HepG2 (cell line): ENCODE measurements around the gene UROD. TPM values are rescaled to one million over a fixed set of nuclear protein-coding genes. Genes with fewer than 3 reads are reported as not detected.

Experiments
- ATAC-seq: fragments of 200-7000 bp; cut with Tn5 transposase; 3 replicates; pipeline ENCODE4 v1.9.1; 2020; ENCODE audit warnings: mild to moderate bottlenecking, moderate library complexity
- BruUV-seq: library from RNA; stranded (reverse); fragments of 400-500 nt; replicated peaks from 2 replicates; lab custom pipeline; 2021; lab: Mats Ljungman, UMichigan
- CTCF ChIA-PET: fragments of 300-600 bp; formaldehyde crosslinking; extraction: SDS; loops from one replicate; lab custom pipeline; 2021; ENCODE audit warnings: low total read pairs, inconsistent platforms, low intra/inter-chr PET ratio; lab: Yijun Ruan, JAX
- POLR2A ChIA-PET: fragments of 350-600 bp; sonication (Branson Sonifier 250); formaldehyde crosslinking; loops from one replicate; lab custom pipeline; 2020; ENCODE audit warnings: antibody characterized with exemption, inconsistent platforms; lab: Yijun Ruan, JAX
- DNase-seq: peaks from one replicate; pipeline ENCODE4 v3.0.0-alpha.2; 2015; ENCODE audit warnings: low spot score
- FAIRE-seq: peaks from 3 replicates; lab custom pipeline; 2011; peaks lifted over from hg19 to GRCh38; lab: Jason Lieb, UNC
- H2AFZ ChIP-seq: one replicate; pipeline ENCODE4 v1.6.1; 2011; ENCODE audit warnings: low read length, inconsistent platforms
- H3K27ac ChIP-seq: fragments of 300-600 bp; 3 replicates; pipeline ENCODE4 v1.8.0; 2011; ENCODE audit warnings: mixed run types, mild to moderate bottlenecking, mixed read lengths, low read length, inconsistent platforms; ENCODE audit not compliant: insufficient read depth; ENCODE audit errors: extremely low read length
- H3K27me3 ChIP-seq, 2 experiments: fragments of 200-600 bp in 1 of 2; 2 replicates in 1 of 2; 3 replicates in 1 of 2; pipeline versions ENCODE4 v1.6.0 to v1.8.0; 2011; ENCODE audit warnings: low read length in 2 of 2, mild to moderate bottlenecking in 2 of 2, moderate library complexity in 2 of 2, inconsistent platforms in 1 of 2; ENCODE audit not compliant: insufficient read depth in 2 of 2, control insufficient read depth in 1 of 2
- H3K36me3 ChIP-seq, 2 experiments: fragments of 200-600 bp in 1 of 2; replicated peaks in 1 of 2; 2 replicates in 1 of 2; 3 replicates in 1 of 2; pipeline versions ENCODE4 v1.5.1 to v1.8.0; 2011; ENCODE audit warnings: low read length in 2 of 2, inconsistent platforms in 1 of 2; ENCODE audit not compliant: insufficient read depth in 2 of 2, control insufficient read depth in 1 of 2
- H3K4me1 ChIP-seq: 2 replicates; pipeline ENCODE4 v1.5.1; 2012; ENCODE audit warnings: low read length, inconsistent platforms; ENCODE audit not compliant: insufficient read depth
- H3K4me2 ChIP-seq: 2 replicates; pipeline ENCODE4 v1.6.0; 2011; ENCODE audit warnings: low read depth, low read length, inconsistent platforms
- H3K4me3 ChIP-seq, 3 experiments: fragments of 200-600 bp in 1 of 3; sonication (generic), shearing (Covaris generic) in 1 of 3; replicated peaks in 1 of 3; 2 replicates each; pipeline ENCODE4 v1.5.1; 2011 to 2016; ENCODE audit warnings: low read length in 3 of 3, inconsistent platforms in 2 of 3, low read depth in 2 of 3, mild to moderate bottlenecking in 2 of 3, control low read depth in 1 of 3, mixed read lengths in 1 of 3; ENCODE audit not compliant: insufficient read depth in 1 of 3
- H3K79me2 ChIP-seq: one replicate; pipeline ENCODE4 v1.6.1; 2011; ENCODE audit warnings: low read length, inconsistent platforms; ENCODE audit not compliant: insufficient read depth
- H3K9ac ChIP-seq: 2 replicates; pipeline ENCODE4 v1.6.0; 2011; ENCODE audit warnings: mild to moderate bottlenecking, low read depth, low read length, inconsistent platforms; ENCODE audit not compliant: insufficient read depth
- H3K9me3 ChIP-seq: 2 replicates; pipeline ENCODE4 v1.5.1; 2012; ENCODE audit warnings: mild to moderate bottlenecking, low read length
- H4K20me1 ChIP-seq: 2 replicates; pipeline ENCODE4 v1.6.0; 2011; ENCODE audit warnings: inconsistent platforms, mild to moderate bottlenecking, low read length, moderate library complexity; ENCODE audit not compliant: insufficient read depth
- FOXJ3 ChIP-seq: sonication (generic); formaldehyde crosslinking; IDR thresholded peaks from 2 replicates; pipeline ENCODE4 v1.4.0; 2020; ENCODE audit warnings: missing genetic modification reagents, mild to moderate bottlenecking, borderline replicate concordance
- GPN1 ChIP-seq: sonication (generic); formaldehyde crosslinking; IDR thresholded peaks from 2 replicates; pipeline ENCODE4 v1.5.1; 2020; ENCODE audit warnings: missing genetic modification reagents, borderline replicate concordance
- KLF11 ChIP-seq: IDR thresholded peaks from 2 replicates; pipeline ENCODE4 v1.6.1; 2016; ENCODE audit warnings: missing compliant biosample characterization
- REST ChIP-seq, 2 experiments: IDR thresholded peaks; 2 replicates each; pipeline ENCODE4 v1.6.1; 2011 to 2012; ENCODE audit warnings: low read length in 2 of 2, borderline replicate concordance in 1 of 2, low read depth in 1 of 2, mild to moderate bottlenecking in 1 of 2, moderate library complexity in 1 of 2
- SMARCC2 ChIP-seq: fragments of 450-650 bp; IDR thresholded peaks from 2 replicates; pipeline ENCODE4 v1.6.1; 2017; ENCODE audit warnings: antibody characterized with exemption, mild to moderate bottlenecking
- TAF1 ChIP-seq: sonication (generic); formaldehyde crosslinking; IDR thresholded peaks from 2 replicates; pipeline ENCODE4 v1.4.0; 2020; ENCODE audit warnings: missing genetic modification reagents
- TBX2 ChIP-seq: sonication (generic); formaldehyde crosslinking; IDR thresholded peaks from 2 replicates; pipeline ENCODE4 v1.5.0; 2020; ENCODE audit warnings: missing genetic modification reagents, mild to moderate bottlenecking, borderline replicate concordance
- ZNF614 ChIP-seq: IDR thresholded peaks from 2 replicates; pipeline ENCODE4 v1.6.1; 2018; ENCODE audit warnings: missing biosample characterization, missing genetic modification reagents, inconsistent platforms, borderline replicate concordance
- ZNF709 ChIP-seq: sonication (generic); formaldehyde crosslinking; IDR thresholded peaks from 2 replicates; pipeline ENCODE4 v1.5.0; 2020; ENCODE audit warnings: mild to moderate bottlenecking, missing genetic modification reagents
- ZNF878 ChIP-seq: sonication (generic); formaldehyde crosslinking; IDR thresholded peaks from 2 replicates; pipeline ENCODE4 v1.8.1; 2023; ENCODE audit warnings: mild to moderate bottlenecking, missing genetic modification reagents, moderate library complexity
- WGBS: methylation state at CpG from one replicate; pipeline ENCODE4 v1.1.6; 2017; ENCODE audit warnings: low lambda C conversion rate; 5-methylcytosine and 5-hydroxymethylcytosine counted together
- in situ Hi-C: cut with HindIII; loops from 2 replicates; pipeline ENCODE4 v1.10.0; 2017; ENCODE audit warnings: low pct_unique_long_range_greater_than_20kb; ENCODE audit not compliant: extremely low pct_ligation_motif_present
- intact Hi-C: fragments of 100-400 bp; cut with micrococcal nuclease; formaldehyde crosslinking; loops from one replicate; pipeline ENCODE4 v1.10.0; 2022; ENCODE audit not compliant: unreplicated experiment
- polyA plus RNA-seq, 8 experiments: library from polyadenylated mRNA; depleted of rRNA in 3 of 8; stranded (reverse) in 7 of 8; unstranded in 1 of 8; fragments of >200 nt; fragmentation: Illumina TruSeq in 4 of 8; extraction: Trizol in 4 of 8; gene quantifications; 2 replicates each; pipeline versions ENCODE4 v1.2.1 to v1.2.3, GENCODE V29; 2011 to 2016; ENCODE audit warnings: low read depth in 4 of 8, missing spikeins in 1 of 8, mixed read lengths in 1 of 8; ENCODE audit not compliant: insufficient read depth in 1 of 8
- total RNA-seq, 5 experiments: library from RNA; depleted of rRNA; stranded (reverse); fragments of >200 nt; fragmentation: Illumina TruSeq; extraction: Trizol; gene quantifications; 2 replicates each; pipeline ENCODE4 v1.2.3, GENCODE V29; 2016; ENCODE audit warnings: low read depth in 1 of 5
- TF ChIP-seq, protein P1 (sequence below): sonication (generic); formaldehyde crosslinking; IDR thresholded peaks from 2 replicates; pipeline ENCODE4 v1.9.0; 2021; ENCODE audit warnings: missing genetic modification reagents, borderline replicate concordance
- TF ChIP-seq, protein P2 (sequence below): sonication (generic); formaldehyde crosslinking; IDR thresholded peaks from 2 replicates; pipeline ENCODE4 v1.8.1; 2023; ENCODE audit warnings: mild to moderate bottlenecking, missing genetic modification reagents
- TF ChIP-seq, protein P3 (sequence below): sonication (generic); formaldehyde crosslinking; IDR thresholded peaks from 2 replicates; pipeline ENCODE4 v1.4.0; 2020; ENCODE audit warnings: missing genetic modification reagents, borderline replicate concordance

UROD gene
- total and polyA plus RNA-seq, 2 of the 13 experiments (the other 11 are each of a cell fraction or from before 2014, with no cell fraction given): 162 to 171 TPM

DNA sequence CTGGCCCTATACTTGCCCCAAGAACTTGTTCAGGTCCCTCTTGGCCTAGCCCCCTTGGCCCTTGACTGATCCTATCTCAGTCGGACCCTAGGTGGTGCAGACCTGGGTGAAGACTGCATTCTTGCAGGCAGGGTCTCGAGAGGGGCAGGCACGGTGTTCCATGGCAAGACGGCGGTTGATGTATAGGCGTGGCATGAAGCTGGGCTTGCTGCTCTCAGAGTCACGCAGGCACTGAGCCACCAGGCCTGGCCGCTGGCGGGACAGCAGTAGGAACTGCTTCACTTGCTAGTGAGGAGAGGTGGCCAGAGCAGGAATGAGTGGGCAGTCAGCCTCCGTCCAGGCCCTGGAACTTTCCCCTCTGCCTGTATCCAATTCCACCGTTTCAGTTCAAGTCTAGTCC, 4.7 kb upstream of the UROD start (continued):
- TF ChIP-seq KLF11 (CRISPR knock-in tag): no peak
- no peak for TF ChIP-seq ZNF614 (CRISPR knock-in tag)
- TF ChIP-seq ZNF878 (CRISPR knock-in tag): no peak
- TF ChIP-seq, protein P1, sequence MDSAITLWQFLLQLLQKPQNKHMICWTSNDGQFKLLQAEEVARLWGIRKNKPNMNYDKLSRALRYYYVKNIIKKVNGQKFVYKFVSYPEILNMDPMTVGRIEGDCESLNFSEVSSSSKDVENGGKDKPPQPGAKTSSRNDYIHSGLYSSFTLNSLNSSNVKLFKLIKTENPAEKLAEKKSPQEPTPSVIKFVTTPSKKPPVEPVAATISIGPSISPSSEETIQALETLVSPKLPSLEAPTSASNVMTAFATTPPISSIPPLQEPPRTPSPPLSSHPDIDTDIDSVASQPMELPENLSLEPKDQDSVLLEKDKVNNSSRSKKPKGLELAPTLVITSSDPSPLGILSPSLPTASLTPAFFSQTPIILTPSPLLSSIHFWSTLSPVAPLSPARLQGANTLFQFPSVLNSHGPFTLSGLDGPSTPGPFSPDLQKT (CRISPR knock-in tag): no peak

DNA sequence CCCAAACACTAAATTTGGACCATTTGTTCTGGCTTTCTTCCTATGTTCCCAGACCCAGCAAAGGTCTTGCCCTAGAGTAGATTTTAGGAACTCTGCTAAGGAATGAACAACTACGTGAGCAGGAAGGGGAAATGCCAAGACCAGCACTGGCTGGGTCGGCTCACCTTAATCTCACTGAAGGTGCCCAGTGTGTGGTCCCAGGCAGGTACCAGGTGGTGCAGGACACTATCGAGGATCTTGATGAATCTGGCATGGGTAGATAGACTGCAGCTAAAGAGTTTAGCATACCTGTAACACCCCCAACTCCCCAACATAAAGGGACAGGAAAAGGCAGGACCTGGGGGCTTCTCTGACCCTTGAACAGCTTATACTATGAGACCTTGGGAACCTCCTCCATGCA, 4.0 kb upstream of the UROD start:
- Histone ChIP-seq H4K20me1 (no peaks in the 10 kb centered on the region), H3K4me2 (no peak overlapping the region), H3K9me3 (no peaks in the 10 kb centered on the region), H3K27me3 (no peaks in the 10 kb centered on the region; a peak in 1 of 5 replicates), H3K4me1 (peaks cover 13% of the 10 kb centered on the region), H3K9ac (no peak overlapping the region), H3K27ac (no peak overlapping the region), H3K4me3 (no peak overlapping the region), H2AFZ (no peak overlapping the region), H3K79me2 (peaks cover 16% of the 10 kb centered on the region), H3K36me3 (peaks cover 27 to 60% of the 10 kb centered on the region in 2 experiments)
- FAIRE-seq (no peak), ATAC-seq (no peak), DNase-seq (no peak)
- intact Hi-C loops: no loop called here
- BruUV-seq: no TSS peak
- POLR2A ChIA-PET: no interaction called here
- CTCF ChIA-PET: no interaction called here
- 96% methylated on average over 2 of the region's 3 CpGs for WGBS
- in situ Hi-C loops: loop anchor here (25.0 kb wide), 1 partner anchor 171 kb away; the partner anchor contains the start of gene PTCH2
- TF ChIP-seq TBX2 (no peak), SMARCC2 (no peak), GPN1 (CRISPR knock-in tag) (no peak), FOXJ3 (CRISPR knock-in tag) (no peak), TAF1 (no peak), ZNF709 (CRISPR knock-in tag) (no peak), REST (IDR thresholded peaks at IDR 0.05; ENCODE audit: borderline replicate concordance in 1 of 2, low read depth in 1 of 2, low read length in 2 of 2) (no peak)
- TF ChIP-seq, protein P2, sequence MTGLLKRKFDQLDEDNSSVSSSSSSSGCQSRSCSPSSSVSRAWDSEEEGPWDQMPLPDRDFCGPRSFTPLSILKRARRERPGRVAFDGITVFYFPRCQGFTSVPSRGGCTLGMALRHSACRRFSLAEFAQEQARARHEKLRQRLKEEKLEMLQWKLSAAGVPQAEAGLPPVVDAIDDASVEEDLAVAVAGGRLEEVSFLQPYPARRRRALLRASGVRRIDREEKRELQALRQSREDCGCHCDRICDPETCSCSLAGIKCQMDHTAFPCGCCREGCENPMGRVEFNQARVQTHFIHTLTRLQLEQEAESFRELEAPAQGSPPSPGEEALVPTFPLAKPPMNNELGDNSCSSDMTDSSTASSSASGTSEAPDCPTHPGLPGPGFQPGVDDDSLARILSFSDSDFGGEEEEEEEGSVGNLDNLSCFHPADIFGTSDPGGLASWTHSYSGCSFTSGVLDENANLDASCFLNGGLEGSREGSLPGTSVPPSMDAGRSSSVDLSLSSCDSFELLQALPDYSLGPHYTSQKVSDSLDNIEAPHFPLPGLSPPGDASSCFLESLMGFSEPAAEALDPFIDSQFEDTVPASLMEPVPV (CRISPR knock-in tag): no peak
- TF ChIP-seq, protein P3, sequence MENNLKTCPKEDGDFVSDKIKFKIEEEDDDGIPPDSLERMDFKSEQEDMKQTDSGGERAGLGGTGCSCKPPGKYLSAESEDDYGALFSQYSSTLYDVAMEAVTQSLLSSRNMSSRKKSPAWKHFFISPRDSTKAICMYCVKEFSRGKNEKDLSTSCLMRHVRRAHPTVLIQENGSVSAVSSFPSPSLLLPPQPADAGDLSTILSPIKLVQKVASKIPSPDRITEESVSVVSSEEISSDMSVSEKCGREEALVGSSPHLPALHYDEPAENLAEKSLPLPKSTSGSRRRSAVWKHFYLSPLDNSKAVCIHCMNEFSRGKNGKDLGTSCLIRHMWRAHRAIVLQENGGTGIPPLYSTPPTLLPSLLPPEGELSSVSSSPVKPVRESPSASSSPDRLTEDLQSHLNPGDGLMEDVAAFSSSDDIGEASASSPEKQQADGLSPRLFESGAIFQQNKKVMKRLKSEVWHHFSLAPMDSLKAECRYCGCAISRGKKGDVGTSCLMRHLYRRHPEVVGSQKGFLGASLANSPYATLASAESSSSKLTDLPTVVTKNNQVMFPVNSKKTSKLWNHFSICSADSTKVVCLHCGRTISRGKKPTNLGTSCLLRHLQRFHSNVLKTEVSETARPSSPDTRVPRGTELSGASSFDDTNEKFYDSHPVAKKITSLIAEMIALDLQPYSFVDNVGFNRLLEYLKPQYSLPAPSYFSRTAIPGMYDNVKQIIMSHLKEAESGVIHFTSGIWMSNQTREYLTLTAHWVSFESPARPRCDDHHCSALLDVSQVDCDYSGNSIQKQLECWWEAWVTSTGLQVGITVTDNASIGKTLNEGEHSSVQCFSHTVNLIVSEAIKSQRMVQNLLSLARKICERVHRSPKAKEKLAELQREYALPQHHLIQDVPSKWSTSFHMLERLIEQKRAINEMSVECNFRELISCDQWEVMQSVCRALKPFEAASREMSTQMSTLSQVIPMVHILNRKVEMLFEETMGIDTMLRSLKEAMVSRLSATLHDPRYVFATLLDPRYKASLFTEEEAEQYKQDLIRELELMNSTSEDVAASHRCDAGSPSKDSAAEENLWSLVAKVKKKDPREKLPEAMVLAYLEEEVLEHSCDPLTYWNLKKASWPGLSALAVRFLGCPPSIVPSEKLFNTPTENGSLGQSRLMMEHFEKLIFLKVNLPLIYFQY (CRISPR knock-in tag): no peak
